ENCODE results near the gene TP53RK.

The TP53RK gene

GRCh38 chr20:46705378-46705729 lies 16.1 kb upstream of the TP53RK start:
- no peak for DNase-seq

- no peak for DNase-seq
These were observed 15.6 kb upstream of the TP53RK start for GRCh38 chr20:46704714-46705377.

DNA sequence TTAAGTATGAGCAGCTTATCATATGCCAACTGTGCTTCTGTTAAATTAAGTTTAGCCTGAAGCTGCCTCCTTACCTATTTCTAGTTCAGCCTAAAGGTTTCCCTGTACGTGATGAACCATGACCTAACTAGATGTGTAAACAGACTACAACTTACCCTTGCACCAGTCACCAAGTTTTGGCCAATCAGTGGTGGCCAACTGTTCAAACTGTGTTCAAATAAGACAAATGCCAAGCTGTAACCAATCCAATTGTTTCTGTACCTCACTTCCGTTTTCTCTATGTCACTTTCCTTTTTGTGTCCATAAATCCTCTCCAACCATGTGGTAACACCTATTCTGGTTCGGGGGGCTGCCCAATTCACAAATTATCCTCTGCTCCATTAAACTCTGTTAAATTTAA lies 14.2 kb upstream of the TP53RK start:
- DNase-seq, result no peak

- DNase-seq, result no peak
These were observed 13.4 kb upstream of the TP53RK start for GRCh38 chr20:46702447-46703203.

DNA sequence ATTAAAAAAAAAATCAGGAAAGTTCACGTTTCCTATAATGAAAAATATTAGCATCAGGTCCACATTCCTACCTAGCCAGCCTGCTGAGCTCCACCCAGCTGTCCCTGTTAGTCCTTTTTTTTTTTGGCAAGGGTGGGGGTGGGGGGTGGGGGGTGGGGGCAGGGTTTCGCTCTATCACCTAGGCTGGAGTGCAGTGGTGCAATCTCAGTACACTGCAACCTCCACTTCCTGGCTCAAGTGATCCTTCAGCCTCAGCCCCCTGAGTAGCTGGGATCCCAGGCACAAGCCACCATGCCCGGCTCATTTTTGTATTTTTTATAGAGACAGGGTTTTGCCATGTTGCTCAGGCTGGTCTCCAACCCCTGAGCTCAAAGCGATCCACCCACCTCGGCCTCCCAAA lies 12.7 kb upstream of the TP53RK start:
- DNase-seq, result no peak

GRCh38 chr20:46701556-46701955 lies 12.3 kb upstream of the TP53RK start:
- DNase-seq, result no peak

GRCh38 chr20:46701057-46701456 lies 11.8 kb upstream of the TP53RK start:
- no peak for DNase-seq

DNA sequence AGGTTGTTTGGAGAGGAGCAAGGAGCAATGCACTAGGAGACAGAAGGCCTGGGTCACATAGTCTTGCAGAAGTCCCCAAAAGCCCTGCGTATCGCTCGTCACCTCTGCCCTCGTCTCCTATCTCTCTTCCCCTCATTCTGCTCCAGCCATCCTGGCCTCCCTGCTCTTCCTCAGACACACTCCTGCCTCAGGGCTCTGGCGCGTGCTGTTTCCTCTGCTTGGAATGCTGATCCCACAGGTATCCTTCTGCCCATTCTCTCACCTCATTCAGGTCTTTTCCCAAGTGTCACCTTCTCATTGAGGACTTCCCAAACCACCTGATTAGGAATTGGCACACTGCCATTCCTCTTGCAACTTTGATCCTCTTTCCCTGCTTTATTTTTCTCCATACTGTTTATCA lies 11.2 kb upstream of the TP53RK start:
- DNase-seq, result no peak

DNA sequence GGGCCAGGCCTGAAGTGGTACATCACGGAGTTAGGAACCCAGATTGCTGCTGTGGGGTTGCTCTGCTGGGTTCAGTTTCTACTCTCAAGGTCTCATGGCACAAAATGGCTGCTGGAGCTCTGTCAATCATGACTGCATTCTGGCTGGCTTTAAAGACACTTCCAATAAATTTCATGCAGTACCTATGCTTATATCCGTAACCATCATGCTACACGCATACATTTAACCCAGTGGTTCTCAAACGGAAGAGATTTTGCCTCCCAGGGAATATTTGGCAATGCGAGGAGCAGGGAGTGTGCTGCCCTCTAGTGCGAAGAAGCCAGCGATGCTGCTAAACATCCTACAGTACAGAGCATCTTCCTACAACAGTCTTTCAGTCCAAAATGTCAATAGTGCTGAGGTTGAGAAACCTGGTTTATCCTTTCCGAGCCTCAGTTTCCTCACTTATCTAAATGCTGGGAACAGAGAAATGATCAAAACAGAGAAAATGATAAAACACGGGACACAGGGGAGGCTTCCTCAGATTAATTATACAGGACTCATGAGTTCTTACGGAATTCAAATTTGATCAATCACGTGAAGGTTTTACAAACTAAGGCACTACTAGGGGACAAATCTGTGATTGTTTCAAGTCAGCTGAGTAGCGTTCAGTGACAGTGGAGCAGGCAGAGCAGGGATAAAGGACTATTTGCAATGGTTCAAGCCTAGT lies 10.6 kb upstream of the TP53RK start:
- no peak for DNase-seq

DNA sequence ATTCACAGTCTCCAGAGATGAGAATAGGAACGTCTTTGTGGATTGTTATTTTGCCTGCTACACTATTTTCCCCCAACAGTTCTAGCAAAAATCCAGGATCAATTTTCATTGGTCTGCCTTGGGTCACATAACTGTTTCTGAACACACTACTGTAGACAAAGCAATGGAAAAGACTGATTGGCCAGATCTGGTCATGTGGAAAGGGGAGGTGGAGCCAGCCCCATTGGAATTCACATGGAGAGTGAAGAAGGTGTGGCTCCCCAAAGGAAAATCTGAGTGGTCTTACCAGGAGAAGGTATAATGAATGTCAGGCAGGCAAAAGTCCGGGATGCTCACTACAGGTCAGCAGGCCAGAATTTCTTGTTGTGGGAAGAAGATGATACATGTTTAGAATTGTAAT lies 9.5 kb upstream of the TP53RK start:
- no peak for DNase-seq

DNA sequence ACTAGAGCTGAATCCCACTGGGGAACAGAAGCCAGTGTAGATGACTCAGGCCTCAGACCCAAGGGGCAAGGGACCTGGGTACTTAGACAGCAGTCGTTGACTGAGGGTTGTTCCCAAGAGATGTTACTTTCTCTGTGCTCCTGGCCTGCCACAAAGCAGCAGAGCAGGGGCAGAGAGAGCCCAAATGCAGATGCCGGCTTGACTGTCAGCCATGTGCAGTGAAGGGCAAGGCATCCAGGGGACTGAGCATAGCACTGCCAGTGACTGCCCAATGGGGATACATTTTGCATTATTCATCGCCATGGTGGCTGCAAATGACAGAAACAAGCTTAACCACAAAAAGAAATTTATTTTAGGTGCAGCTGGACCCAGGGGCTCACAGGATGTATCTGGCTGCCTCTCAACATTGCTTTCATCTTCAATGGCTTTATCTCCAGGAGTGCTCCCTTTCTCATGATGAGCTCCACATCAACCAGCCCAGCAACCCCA lies 7.6 kb upstream of the TP53RK start:
- no peak for DNase-seq

DNA sequence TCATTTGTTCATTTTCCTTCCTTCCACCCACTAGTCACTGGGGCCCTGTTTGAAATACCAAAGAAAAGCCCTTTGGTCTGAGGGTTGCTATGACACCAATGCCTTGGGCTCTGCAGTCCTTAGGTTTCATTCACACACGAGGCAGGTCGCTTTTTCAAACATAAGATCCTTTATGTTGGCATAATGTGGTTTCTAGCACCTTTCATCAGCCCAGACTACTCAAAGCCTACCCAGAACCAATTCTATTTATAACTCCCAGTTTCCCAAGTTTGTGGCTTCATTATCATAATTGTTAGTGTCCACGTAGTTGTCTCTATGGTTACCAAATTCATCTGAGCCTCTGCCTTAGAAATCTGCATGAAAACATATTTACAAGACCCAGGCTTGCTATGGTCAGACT lies 6.6 kb upstream of the TP53RK start:
- no peak for DNase-seq

GRCh38 chr20:46694484-46694883 lies 5.2 kb upstream of the TP53RK start:
- no peak for DNase-seq

DNA sequence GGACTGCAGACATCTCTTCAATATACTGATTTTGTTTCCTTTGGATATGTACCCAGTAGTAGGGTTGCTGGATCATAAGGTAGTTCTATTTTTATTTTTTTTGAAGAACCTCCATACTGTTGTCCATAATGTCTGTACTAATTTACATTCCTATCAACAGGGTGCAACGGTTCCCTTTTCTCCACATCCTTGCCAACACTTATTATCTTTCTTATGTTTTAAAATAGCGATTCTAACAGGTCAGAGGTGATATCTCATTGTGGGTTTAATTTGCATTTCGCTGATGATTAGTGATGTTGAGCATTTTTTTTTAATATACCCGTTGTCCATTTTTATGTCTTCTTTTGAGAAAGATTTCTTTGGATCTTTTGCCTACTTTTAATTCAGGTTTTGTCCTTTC lies 2.0 kb upstream of the TP53RK start:
- DNase-seq, result no peak

DNA sequence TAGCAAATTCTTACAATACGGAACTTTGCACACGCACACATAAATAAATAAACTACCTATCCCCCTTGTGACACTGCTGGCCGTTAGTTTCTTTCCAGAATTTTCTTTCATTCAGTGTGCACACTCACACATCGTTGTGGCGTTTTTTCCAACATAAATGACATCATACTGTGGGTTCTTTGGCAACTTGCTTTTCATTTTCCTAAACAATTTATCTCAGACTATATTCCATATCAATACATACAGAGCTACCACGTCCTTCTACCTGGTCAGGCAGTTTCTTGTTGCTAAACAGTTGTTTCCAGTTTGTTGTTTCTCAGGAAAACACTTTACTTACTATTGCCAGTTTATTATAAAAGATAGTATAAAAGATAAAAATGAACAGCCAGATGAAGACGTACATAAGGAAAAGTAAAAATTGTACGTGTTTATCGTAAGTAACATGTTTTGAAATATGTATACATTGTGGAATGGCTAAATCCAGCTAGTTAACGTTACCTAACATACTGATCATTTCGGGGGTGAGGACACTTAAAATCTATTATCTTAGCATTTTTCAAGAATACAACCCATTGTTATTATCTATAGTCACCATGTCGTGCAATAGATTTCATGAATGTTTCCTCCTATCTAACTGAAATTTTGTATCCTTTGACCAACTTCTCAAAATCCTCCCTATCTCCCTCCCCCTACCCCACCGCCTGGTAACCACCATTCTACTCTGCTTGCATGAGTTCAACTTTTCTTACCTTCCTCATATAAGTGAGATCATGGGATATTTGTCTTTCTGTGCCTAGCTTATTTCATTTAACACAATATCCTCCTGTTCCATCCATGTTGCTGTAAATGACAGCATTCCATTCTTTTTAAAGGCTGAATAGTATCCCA lies 1.2 kb upstream of the TP53RK start:
- DNase-seq, result no peak

DNA sequence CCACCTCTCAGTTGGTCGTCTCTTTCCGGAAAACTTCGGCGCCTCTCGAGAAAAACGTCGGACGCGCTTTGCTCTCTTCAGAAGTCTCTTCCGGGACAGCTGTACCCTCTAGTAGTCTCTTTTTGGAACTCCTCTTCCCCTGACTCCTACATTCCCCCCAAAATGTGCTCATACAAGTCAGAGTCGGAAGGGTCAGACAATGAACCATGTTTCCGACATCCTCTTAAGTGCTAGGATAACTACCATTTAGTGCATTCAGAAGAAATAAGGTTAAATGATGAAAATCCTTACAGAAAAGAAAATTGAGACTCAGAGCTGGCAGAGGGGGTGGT lies 476 bp upstream of the TP53RK start:
- DNase-seq, result no peak

- DNase-seq, result no peak
These were observed 828 bp downstream of the TP53RK start for GRCh38 chr20:46688151-46689081.

DNA sequence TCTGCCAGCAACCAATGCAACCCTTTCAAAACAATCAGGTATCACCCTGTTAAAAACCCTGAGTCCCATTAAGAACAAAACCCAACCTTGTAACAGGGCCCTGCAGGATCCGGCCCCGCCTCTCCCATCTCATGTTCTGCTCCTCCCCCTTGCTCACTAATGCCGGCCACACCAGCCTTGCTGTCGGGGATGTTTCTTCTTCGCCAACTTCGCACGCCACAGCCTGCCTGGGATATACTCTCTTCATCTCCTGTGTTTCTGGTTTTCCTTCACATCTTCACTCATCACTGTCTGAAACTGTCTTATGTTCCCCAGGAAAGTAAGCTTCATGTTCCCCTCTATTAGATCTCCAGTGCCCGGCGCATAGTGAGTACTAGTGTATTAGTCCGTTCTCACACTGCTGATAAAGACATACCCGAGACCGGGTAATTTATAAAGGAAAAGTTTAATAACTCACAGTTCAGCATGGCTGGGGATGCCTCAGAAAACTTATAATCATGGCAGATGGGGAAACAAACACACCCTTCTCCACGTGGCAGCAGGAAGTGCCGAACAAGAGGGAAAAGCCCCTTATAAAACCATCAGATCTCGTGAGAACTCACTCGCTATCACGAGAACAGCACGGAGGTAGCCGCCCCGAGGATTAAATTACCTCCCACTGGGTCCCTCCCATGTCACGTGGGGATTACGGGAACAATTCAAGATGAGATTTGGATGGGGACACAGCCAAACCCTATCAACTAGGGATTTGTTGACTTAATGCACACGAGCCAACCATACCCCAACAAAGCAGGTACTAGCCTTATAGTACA lies 5.1 kb downstream of the TP53RK start:
- DNase-seq, result no peak

DNA sequence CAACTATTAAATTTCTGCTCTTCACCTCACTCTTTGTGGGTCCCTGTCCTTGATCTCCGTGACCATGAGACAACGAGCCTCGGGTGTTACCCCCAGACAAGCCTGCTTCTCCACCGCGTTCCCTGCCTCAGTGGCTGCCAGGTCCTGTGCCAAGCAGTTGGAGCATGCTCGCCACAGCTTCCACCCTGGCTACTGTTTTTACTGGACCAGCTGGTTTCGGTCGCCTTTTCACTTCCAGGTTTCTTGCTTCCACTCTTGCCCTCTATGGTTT lies 5.6 kb downstream of the TP53RK start:
- DNase-seq, result no peak

GRCh38 chr20:46683011-46683667 lies 6.1 kb downstream of the TP53RK start:
- no peak for DNase-seq

All from stimulated activated CD4-positive, alpha-beta T cell treated with anti-CD3 and anti-CD28 coated beads, Interleukin-12 subunit alpha, Interleukin-12 subunit beta, amount 100 ng/mL, for 4 hours (primary cell).